Keratinocyte (primary cell): ENCODE measurements around the gene USP44.

Experiments
- EZH2 ChIP-seq: IDR thresholded peaks from one replicate; pipeline ENCODE4 v1.6.1; 2012; ENCODE audit warnings: inconsistent platforms, mild to moderate bottlenecking, low read length, moderate library complexity
- TF ChIP-seq, protein P1 (sequence below), 3 experiments: IDR thresholded peaks in 1 of 3; conservative IDR thresholded peaks in 1 of 3; optimal IDR thresholded peaks in 1 of 3; 2 replicates in 2 of 3; 3 replicates in 1 of 3; pipeline versions ENCODE3 to v1.5.1; 2011; ENCODE audit warnings: low read length in 3 of 3, mild to moderate bottlenecking in 3 of 3, moderate library complexity in 2 of 3, control low read depth in 1 of 3, inconsistent platforms in 1 of 3; ENCODE audit not compliant: insufficient read depth in 2 of 3; ENCODE audit errors: extremely low read depth in 1 of 3

DNA sequence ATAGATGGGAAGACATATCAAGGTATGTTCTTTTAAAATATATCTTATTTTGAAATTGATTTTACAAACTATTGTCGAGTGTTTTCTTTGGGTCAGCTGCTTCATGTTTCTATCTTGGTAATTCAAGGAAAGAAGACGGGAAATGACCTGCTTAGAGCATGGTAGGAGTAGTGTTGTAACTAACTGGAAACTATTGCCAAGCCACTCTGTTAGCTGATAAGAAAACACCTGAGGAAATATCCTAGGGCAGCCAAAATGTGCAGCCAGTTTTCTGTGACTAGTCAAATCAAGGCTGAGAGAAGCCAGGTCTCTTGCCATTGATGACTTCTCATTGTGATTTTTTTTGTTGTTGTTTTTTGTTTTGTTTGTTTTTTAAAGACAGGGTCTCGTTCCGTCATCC lies 47.1 kb downstream of the USP44 start:
- TF ChIP-seq, protein P1, sequence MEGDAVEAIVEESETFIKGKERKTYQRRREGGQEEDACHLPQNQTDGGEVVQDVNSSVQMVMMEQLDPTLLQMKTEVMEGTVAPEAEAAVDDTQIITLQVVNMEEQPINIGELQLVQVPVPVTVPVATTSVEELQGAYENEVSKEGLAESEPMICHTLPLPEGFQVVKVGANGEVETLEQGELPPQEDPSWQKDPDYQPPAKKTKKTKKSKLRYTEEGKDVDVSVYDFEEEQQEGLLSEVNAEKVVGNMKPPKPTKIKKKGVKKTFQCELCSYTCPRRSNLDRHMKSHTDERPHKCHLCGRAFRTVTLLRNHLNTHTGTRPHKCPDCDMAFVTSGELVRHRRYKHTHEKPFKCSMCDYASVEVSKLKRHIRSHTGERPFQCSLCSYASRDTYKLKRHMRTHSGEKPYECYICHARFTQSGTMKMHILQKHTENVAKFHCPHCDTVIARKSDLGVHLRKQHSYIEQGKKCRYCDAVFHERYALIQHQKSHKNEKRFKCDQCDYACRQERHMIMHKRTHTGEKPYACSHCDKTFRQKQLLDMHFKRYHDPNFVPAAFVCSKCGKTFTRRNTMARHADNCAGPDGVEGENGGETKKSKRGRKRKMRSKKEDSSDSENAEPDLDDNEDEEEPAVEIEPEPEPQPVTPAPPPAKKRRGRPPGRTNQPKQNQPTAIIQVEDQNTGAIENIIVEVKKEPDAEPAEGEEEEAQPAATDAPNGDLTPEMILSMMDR (optimal IDR thresholded peaks at IDR 0.05 in 1 of 3, IDR thresholded peaks at IDR 0.05 in 1 of 3, conservative IDR thresholded peaks at IDR 0.05 in 1 of 3; ENCODE audit: extremely low read depth in 1 of 3, insufficient read depth in 2 of 3, low read length in 3 of 3) = no peak
- no peak for TF ChIP-seq EZH2
